Fibroblast of the aortic adventitia (primary cell): ENCODE data around the gene CES4A. TPM values are rescaled to one million over a fixed set of nuclear protein-coding genes. Genes with fewer than 3 reads are reported as not detected.
A peak's percentile ranks its signal among the peaks of the same experiment; 100 is the strongest.
"Not testable (repeated sequence)": the region's sequence is repeated elsewhere in the genome, so short reads cannot be mapped to it uniquely, and the experiment has no call there.

Source experiments
- DNase-seq: peaks from one replicate; pipeline ENCODE4 v3.0.0-alpha.2; 2010; ENCODE audit warnings: low read depth
- H3K4me3 ChIP-seq: 2 replicates; pipeline ENCODE4 v1.5.1; 2011; ENCODE audit warnings: low read depth, mild to moderate bottlenecking, control low read depth, low read length, moderate library complexity
- CTCF ChIP-seq: IDR thresholded peaks from 2 replicates; pipeline ENCODE4 v1.5.1; 2011; ENCODE audit warnings: mild to moderate bottlenecking, low read length, control low read depth, inconsistent platforms; ENCODE audit not compliant: insufficient read depth
- total RNA-seq: library from RNA; depleted of rRNA; stranded (reverse); fragments of >200 nt; gene quantifications from 2 replicates; pipeline ENCODE4 v1.2.3, GENCODE V29; 2012; ENCODE audit warnings: low replicate concordance

Gene CES4A
- total RNA-seq, 1 donor: 2.2 TPM

DNA sequence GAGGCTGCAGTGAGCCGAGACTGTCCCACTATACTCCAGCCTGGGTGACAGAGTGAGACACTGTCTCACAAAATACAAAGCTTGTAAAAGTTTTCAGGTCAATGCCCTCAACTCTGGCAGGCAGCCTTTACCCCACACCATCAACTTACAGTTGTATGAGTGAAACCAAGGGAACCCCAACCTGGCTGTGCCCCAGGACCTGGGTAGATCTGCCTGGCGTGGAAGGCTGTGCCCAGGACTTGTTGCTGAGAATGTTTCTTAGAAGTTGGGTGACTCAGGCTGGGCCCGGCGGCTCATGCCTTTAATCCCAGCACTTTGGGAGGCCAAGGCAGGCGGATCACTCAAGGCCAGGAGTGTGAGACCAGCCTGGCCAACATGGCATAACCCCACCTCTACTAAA lies 19.5 kb upstream of the CES4A start:
- no peak for TF ChIP-seq CTCF
- DNase-seq: no peak
- H3K4me3 ChIP-seq: no peak overlapping the region

GRCh38 chr16:66970775-66971720 lies 17.3 kb upstream of the CES4A start:
- DNase-seq: peak; percentile 22
- H3K4me3 ChIP-seq: no peak overlapping the region
- TF ChIP-seq CTCF: no peak

GRCh38 chr16:66972983-66973382 lies 15.4 kb upstream of the CES4A start:
- no peak overlapping the region for H3K4me3 ChIP-seq
- TF ChIP-seq CTCF: no peak
- DNase-seq: no peak

DNA sequence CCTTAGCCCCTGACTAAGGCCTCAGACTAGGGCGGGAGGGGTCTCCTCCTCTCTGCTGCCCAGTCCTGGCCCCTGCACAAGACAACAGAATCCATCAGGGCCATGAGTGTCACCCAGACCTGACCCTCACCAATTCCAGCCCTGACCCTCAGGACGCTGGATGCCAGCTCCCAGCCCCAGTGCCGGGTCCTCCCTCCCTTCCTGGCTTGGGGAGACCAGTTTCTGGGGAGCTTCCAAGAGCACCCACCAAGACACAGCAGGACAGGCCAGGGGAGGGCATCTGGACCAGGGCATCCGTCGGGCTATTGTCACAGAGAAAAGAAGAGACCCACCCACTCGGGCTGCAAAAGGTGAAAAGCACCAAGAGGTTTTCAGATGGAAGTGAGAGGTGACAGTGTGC lies 14.7 kb upstream of the CES4A start:
- no peak for TF ChIP-seq CTCF
- no peak for DNase-seq
- H3K4me3 ChIP-seq: no peak overlapping the region

GRCh38 chr16:66974156-66974931 lies 14.0 kb upstream of the CES4A start:
- DNase-seq: not testable (repeated sequence)

GRCh38 chr16:66974932-66975246 lies 13.5 kb upstream of the CES4A start:
- not testable (repeated sequence) for H3K4me3 ChIP-seq, DNase-seq

More at GRCh38 chr16:66974156-66974931, 14.0 kb upstream of the CES4A start:
- H3K4me3 ChIP-seq: not testable (repeated sequence)

GRCh38 chr16:66975302-66975893 lies 13.0 kb upstream of the CES4A start:
- no peak for TF ChIP-seq CTCF
- no peak overlapping the region for H3K4me3 ChIP-seq
- DNase-seq: no peak
